HG02840 (cell line): ENCODE results near the gene PGAP3.
"Not testable (repeated sequence)": the region's sequence is repeated elsewhere in the genome, so short reads cannot be mapped to it uniquely, and the experiment has no call there.

Source experiments
- ATAC-seq: cut with Tn5 transposase; IDR thresholded peaks from one replicate; pipeline ENCODE4 v1.9.1; 2021; ENCODE audit warnings: mild to moderate bottlenecking, moderate library complexity, moderate number of reproducible peaks; ENCODE audit not compliant: unreplicated experiment, low FRiP score

PGAP3 gene

DNA sequence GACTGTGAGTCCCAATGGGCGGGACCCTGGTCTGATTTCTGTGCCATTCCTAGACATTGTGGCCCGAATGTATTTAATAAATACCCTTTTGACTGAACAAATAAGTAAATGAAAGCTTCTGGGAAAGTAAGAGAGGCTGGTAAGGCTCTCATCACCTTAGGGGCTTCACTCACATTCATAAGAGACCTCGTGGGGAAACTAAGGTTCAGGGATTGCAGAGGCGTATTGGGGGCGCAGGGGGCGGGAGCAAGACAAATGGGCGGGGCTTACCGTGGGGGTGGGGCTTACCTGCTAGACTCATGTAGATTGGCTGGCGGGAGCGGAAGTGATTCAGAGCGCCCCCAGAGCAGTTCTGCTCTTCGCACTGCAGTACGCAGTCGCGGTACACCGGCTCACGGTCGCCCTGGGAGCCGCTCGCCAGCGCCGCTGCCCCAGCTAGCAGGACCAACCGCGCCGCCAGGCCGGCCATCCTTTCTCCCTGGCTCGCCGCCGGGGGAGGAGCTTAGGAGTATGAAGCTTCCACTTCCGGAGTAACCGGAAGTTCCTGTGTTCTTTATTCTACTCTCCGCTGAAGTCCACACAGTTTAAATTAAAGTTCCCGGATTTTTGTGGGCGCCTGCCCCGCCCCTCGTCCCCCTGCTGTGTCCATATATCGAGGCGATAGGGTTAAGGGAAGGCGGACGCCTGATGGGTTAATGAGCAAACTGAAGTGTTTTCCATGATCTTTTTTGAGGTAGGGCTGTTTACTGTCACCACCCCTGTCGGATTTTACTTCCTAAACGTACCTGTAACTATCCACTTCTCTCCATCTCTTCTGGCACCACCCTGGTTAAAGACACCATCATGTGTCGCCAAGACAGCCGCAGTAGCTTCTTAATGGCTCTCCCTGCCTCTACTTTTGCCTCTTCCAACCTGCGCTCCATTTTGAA lies at the start of gene PGAP3:
TSS of gene PGAP3 (minus strand) at position 512 of the 929 bp plus-strand sequence. CDS start at position 469, 43 bp downstream.
- peak; percentile 86 for ATAC-seq

GRCh38 chr17:39737206-39737759 lies 49.4 kb upstream of the PGAP3 start:
- no peak for ATAC-seq

- no peak for ATAC-seq
Observed at GRCh38 chr17:39736319-39737165, 48.7 kb upstream of the PGAP3 start.

DNA sequence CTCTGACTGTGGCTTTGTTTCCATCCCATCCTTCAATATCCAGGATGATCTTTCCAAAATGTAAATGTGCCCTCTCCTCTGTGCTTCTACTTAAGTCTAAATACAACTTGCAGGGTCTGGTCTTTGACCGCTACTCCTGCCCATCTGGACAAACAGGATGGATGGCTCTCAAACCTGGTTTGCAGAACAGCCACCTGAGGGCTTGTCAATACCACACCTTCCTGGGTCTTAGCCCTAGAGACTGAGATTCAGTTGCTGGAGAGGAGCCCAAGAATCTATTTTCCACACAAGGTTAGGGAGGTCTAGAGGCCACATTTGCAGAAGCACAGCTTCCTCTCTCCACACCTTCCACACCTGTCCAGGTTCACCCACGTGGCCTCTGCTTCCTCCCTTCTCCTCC lies 48.0 kb upstream of the PGAP3 start:
- no peak for ATAC-seq

- ATAC-seq: no peak
Observed at GRCh38 chr17:39732586-39732985, 44.7 kb upstream of the PGAP3 start.

- peak; percentile 84 for ATAC-seq
Observed at GRCh38 chr17:39730095-39730921, 42.5 kb upstream of the PGAP3 start, which contains the start of gene MIEN1. Gene MIEN1, minus strand, starts transcription at chr17:39730532. Its CDS starts 37 bp downstream, at chr17:39730495.

GRCh38 chr17:39729280-39729851 lies 41.5 kb upstream of the PGAP3 start:
- no peak for ATAC-seq

- no peak for ATAC-seq
Observed at GRCh38 chr17:39727556-39727955, 39.7 kb upstream of the PGAP3 start.

DNA sequence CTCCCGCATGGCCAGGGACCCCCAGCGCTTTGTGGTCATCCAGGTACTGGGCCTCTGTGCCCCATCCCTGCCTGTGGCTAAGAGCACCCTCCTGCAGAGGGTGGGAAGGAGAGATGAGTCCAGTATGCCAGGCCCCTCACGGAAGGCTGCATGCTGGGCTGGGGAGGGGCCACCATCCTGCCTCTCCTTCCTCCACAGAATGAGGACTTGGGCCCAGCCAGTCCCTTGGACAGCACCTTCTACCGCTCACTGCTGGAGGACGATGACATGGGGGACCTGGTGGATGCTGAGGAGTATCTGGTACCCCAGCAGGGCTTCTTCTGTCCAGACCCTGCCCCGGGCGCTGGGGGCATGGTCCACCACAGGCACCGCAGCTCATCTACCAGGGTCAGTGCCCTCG lies 38.8 kb upstream of the PGAP3 start:
- ATAC-seq: no peak

DNA sequence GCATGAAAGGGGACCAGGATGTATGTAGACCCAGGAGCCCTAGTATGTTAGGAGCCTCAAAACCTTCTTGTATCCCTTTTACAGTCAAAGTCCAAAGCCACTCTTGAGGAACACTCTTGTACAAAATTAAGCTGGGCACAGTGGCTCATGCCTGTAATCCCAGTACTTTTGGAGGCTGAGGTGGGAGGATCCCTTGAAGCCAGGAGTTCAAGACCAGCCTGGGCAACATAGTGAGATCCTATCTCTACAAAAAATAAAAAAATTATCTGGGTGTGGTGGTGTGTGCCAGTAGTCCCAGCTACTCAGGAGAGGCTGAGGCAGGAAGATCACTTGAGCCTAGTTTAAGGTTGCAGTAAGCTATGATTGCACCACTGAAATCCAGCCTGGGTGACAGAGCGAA lies 38.1 kb upstream of the PGAP3 start:
- not testable (repeated sequence) for ATAC-seq

GRCh38 chr17:39724731-39725130 lies 36.9 kb upstream of the PGAP3 start:
- ATAC-seq: no peak

DNA sequence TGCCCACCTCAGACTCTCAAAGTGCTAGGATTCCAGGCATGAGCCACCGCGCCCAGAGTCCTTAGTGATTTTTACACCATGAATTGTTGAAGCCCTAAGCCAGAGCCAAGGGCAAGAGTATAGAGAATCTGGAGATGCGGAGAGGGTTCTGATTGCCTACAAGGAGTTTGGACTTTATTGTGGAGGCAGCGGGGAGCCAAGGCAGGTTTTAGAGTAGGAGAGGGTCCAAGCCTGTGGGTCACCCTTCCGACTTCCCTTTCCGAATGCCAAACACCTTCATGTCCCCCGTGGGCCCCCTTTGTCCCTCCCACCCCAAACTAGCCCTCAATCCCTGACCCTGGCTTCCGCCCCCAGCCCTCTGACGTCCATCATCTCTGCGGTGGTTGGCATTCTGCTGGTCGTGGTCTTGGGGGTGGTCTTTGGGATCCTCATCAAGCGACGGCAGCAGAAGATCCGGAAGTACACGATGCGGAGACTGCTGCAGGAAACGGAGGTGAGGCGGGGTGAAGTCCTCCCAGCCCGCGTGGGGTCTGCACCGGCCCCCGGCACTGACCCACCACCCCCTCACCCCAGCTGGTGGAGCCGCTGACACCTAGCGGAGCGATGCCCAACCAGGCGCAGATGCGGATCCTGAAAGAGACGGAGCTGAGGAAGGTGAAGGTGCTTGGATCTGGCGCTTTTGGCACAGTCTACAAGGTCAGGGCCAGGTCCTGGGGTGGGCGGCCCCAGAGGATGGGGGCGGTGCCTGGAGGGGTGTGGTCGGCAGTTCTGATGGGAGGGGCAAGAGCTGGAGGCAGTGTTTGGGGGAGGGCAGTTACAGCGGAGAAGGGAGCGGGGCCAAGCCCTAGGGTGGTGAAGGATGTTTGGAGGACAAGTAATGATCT lies 35.4 kb upstream of the PGAP3 start:
- ATAC-seq: no peak

DNA sequence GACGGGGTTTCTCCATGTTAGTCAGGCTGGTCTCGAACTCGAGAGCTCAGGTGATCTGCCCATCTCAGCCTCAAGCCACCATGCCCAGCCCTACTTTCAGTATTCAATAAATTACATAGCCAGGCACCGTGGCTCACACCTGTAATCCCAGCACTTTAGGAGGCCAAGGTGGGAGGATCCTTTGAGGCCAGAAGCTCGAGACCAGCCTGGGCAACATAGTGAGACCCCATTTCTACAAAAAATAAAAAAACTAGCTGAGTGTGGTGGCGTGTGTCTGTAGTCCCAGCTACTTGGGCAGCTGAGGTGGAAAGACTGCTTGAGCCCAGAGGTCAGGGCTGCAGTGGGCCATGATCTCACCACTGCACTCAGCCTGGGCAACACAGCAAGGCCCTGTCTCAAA lies 34.2 kb upstream of the PGAP3 start:
- ATAC-seq: no peak

GRCh38 chr17:39719563-39720355 lies 31.9 kb upstream of the PGAP3 start:
- ATAC-seq: no peak

GRCh38 chr17:39717660-39718059 lies 29.8 kb upstream of the PGAP3 start:
- no peak for ATAC-seq

- no peak for ATAC-seq
Observed at GRCh38 chr17:39716879-39717536, 29.2 kb upstream of the PGAP3 start.

DNA sequence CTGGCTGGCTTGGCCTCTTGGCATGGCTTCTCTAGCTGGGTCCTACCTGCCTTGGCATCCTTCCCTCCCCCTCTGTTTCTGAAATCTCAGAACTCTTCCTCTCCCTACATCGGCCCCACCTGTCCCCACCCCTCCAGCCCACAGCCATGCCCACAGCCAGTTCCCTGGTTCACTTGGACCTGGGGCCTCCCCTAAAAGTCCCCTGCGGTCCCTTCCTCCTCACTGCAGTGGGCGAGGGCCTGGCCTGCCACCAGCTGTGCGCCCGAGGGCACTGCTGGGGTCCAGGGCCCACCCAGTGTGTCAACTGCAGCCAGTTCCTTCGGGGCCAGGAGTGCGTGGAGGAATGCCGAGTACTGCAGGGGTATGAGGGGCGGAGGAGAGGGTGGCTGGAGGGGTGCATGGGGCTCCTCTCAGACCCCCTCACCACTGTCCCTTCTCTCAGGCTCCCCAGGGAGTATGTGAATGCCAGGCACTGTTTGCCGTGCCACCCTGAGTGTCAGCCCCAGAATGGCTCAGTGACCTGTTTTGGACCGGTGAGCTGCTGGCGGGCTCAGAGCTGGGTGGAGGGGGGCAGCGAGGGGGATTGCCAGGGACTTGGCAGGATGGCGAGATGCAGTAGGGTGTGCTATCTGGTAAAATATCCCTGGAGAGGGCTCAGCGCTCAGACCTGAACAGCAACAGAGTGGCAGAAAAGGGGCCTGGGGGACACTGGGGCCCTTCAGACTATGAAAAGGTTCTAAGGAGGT lies 28.4 kb upstream of the PGAP3 start:
- ATAC-seq: no peak
